AG04449 (cell line): Measurements from ENCODE around the gene PCDH17.

Source experiments
- CTCF ChIA-PET: fragments of 350-600 bp; formaldehyde crosslinking; extraction: SDS; loops from one replicate; lab custom pipeline; 2021; ENCODE audit warnings: antibody characterized with exemption; lab: Yijun Ruan, JAX
- POLR2A ChIA-PET: fragments of 400-600, 350-600 bp; formaldehyde crosslinking; extraction: SDS; loops from one replicate; lab custom pipeline; 2020; ENCODE audit warnings: antibody characterized with exemption, inconsistent platforms; lab: Yijun Ruan, JAX
- DNase-seq: peaks from one replicate; pipeline ENCODE4 v3.0.0-alpha.2; 2010; ENCODE audit warnings: low read depth, low spot score
- H3K4me3 ChIP-seq: 2 replicates; pipeline ENCODE4 v1.5.1; 2011; ENCODE audit warnings: low read depth, mild to moderate bottlenecking, control low read depth, low read length
- TF ChIP-seq, protein P1 (sequence below): IDR thresholded peaks from one replicate; pipeline ENCODE4 v1.5.1; 2011; ENCODE audit warnings: mild to moderate bottlenecking, moderate library complexity, low read length, control low read depth, inconsistent platforms; ENCODE audit not compliant: insufficient read depth; ENCODE audit errors: missing control alignments

Gene PCDH17

DNA sequence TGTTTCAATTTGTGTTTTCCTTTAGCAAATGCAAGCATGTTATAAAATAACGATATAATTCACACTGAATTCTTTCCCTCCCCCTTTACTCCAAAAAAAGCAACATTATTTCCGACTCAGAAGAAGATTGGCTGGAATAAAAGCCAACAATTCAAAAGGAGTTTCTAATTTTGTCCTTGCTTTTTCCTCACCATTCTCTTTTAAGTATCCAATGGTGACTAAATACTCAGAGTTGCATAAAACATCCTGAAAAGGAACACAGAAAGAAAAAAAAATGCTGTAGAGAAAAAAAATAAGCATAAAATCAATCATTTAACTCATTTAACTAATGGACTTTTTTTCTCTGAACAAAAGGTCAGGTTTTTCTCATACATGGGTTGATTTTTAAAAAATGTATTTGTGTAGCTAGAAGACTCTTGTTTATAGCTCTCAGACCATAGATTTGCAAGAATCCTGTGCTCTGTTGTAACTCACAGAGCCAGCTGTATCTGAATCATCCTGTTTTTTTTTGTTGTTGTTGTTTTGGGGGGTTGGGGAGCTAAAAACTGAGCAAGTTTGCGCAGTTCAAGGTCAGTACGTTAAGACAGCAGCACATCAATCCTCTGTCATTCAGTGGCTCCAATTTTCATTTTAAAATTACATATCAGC lies 108.1 kb downstream of the PCDH17 start:
- TF ChIP-seq, protein P1, sequence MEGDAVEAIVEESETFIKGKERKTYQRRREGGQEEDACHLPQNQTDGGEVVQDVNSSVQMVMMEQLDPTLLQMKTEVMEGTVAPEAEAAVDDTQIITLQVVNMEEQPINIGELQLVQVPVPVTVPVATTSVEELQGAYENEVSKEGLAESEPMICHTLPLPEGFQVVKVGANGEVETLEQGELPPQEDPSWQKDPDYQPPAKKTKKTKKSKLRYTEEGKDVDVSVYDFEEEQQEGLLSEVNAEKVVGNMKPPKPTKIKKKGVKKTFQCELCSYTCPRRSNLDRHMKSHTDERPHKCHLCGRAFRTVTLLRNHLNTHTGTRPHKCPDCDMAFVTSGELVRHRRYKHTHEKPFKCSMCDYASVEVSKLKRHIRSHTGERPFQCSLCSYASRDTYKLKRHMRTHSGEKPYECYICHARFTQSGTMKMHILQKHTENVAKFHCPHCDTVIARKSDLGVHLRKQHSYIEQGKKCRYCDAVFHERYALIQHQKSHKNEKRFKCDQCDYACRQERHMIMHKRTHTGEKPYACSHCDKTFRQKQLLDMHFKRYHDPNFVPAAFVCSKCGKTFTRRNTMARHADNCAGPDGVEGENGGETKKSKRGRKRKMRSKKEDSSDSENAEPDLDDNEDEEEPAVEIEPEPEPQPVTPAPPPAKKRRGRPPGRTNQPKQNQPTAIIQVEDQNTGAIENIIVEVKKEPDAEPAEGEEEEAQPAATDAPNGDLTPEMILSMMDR = no peak
- POLR2A ChIA-PET = no interaction called here
- H3K4me3 ChIP-seq = no peak overlapping the region
- no peak for DNase-seq
- CTCF ChIA-PET = no interaction called here

DNA sequence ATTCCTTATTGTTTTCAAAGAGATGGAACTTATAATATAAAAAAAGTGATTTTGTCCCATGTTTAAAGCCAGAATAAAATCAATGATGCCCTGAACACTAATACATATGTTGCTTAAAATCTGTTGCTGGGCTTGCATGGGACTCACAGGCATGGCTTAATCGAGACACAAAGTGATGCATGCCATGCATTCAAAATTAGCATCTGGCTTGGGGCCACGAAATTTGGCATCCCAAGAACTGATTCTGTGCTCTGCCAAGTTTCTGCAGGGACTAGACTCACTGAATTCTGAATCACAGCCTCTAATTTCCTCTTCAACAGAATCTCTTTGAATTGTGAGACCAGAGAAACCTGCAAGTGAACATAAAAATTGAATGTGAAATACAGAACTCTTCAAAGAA lies 109.2 kb downstream of the PCDH17 start:
- H3K4me3 ChIP-seq = no peak overlapping the region
- ChIA-PET POLR2A (no interaction called here), CTCF (no interaction called here)
- no peak for DNase-seq
- TF ChIP-seq, protein P1 = no peak

DNA sequence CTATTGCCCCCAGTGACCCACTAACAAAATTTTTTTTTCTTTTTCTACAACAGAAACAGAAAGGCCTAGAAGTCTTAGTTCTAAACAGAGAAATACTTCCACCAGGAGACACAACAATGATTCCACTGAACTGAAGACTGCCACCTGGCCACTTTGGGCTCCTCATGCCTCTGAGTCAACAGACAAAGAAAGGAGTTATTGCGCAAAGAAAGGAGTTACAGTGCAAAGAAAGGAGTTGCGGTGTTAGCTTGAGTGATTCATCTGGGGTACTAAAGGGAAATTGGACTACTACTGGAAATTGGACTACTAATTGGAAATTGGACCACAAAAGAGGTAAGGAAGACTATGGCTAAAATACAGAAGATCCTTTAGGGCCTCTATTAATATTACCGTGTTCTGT lies 116.6 kb downstream of the PCDH17 start:
- DNase-seq = no peak
- ChIA-PET CTCF (no interaction called here), POLR2A (no interaction called here)
- TF ChIP-seq, protein P1 = no peak
- H3K4me3 ChIP-seq = no peak overlapping the region

DNA sequence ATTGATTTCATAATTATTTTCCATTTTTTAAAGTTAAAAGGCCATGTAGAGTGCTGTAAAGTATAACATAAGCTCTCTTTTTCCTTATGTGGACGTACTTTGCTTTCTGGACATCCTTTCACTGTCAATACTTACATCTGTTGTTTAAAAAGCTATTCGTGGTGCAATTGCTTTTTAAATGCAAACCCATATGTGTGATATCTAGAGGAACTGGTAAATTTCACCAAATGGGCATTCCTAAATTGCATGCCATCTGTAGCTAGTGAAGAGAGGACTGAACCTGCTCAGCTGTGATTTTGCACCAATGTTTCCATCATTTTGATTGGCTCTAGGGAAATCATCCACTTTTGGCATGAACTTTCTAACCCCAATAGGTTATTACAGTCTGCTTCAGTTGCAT lies 129.4 kb downstream of the PCDH17 start:
- no peak for DNase-seq
- CTCF ChIA-PET = no interaction called here
- TF ChIP-seq, protein P1 = no peak
- no peak overlapping the region for H3K4me3 ChIP-seq
- POLR2A ChIA-PET = no interaction called here

DNA sequence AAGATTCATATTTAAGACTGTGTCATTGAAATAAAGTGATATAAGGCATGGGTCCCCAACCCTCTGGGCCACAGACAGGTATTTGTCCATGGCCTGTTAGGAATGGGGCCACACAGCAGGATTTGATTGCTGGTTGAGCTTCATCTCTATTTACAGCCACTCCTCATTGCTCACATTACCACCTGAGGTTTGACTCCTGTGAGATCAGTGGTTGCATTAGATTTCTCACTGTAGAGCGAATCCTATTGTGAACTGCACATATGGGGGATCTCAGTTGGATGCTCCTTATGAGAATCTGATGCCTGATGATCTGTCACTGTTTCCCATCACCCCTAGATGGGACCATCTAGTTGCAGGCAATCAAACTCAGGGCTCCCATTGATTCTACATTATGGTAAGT lies 132.1 kb downstream of the PCDH17 start:
- no peak overlapping the region for H3K4me3 ChIP-seq
- DNase-seq = no peak
- ChIA-PET POLR2A (no interaction called here), CTCF (no interaction called here)
- TF ChIP-seq, protein P1 = no peak
